Fibroblast of upper back skin (primary cell): ENCODE data around the gene CDCA8.
"Not testable (repeated sequence)": the region's sequence is repeated elsewhere in the genome, so short reads cannot be mapped to it uniquely, and the experiment has no call there.

Experiments
- DNase-seq: peaks from one replicate; pipeline ENCODE4 v3.0.0-alpha.2; 2013

CDCA8 gene

GRCh38 chr1:37676281-37677142 is 15.8 kb upstream of the CDCA8 start:
- DNase-seq = no peak

GRCh38 chr1:37677143-37677439 is 15.2 kb upstream of the CDCA8 start:
- DNase-seq = no peak

GRCh38 chr1:37677808-37678207 is 14.5 kb upstream of the CDCA8 start:
- DNase-seq = no peak

- DNase-seq = no peak
These were observed 11.4 kb upstream of the CDCA8 start for GRCh38 chr1:37680933-37681332.

- DNase-seq = peak; percentile 59
These were observed 9.9 kb upstream of the CDCA8 start for GRCh38 chr1:37682334-37682987.

- DNase-seq = not testable (repeated sequence)
These were observed 8.1 kb upstream of the CDCA8 start for GRCh38 chr1:37684182-37684581.

- DNase-seq = no peak
These were observed 6.6 kb upstream of the CDCA8 start for GRCh38 chr1:37685722-37686121.

- DNase-seq = not testable (repeated sequence)
These were observed 4.6 kb upstream of the CDCA8 start for GRCh38 chr1:37687764-37688163.

GRCh38 chr1:37688926-37689325 is 3.4 kb upstream of the CDCA8 start:
- DNase-seq = no peak

GRCh38 chr1:37691497-37692077 is 729 bp upstream of the CDCA8 start:
- DNase-seq = no peak

GRCh38 chr1:37692834-37693175 is 489 bp downstream of the CDCA8 start:
- DNase-seq = no peak

GRCh38 chr1:37697090-37697489 is 4.8 kb downstream of the CDCA8 start:
- DNase-seq = no peak

- no peak for DNase-seq
These were observed 5.4 kb downstream of the CDCA8 start for GRCh38 chr1:37697737-37698136.

GRCh38 chr1:37699147-37699546 is 6.8 kb downstream of the CDCA8 start:
- no peak for DNase-seq

- DNase-seq = no peak
These were observed 8.7 kb downstream of the CDCA8 start for GRCh38 chr1:37701051-37701450.

- no peak for DNase-seq
These were observed 10.7 kb downstream of the CDCA8 start for GRCh38 chr1:37703061-37703460.

- DNase-seq = peak; percentile 77
These were observed 12.7 kb downstream of the CDCA8 start for GRCh38 chr1:37704966-37705365.

- no peak for DNase-seq
These were observed 13.1 kb downstream of the CDCA8 start for GRCh38 chr1:37705399-37705798.

- DNase-seq = no peak
These were observed 16.2 kb downstream of the CDCA8 start for GRCh38 chr1:37708471-37708870.

GRCh38 chr1:37714226-37714625 is 21.9 kb downstream of the CDCA8 start:
- DNase-seq = no peak

GRCh38 chr1:37714689-37715088 is 22.4 kb downstream of the CDCA8 start:
- no peak for DNase-seq

GRCh38 chr1:37716321-37716720 is 24.0 kb downstream of the CDCA8 start:
- no peak for DNase-seq

GRCh38 chr1:37717631-37718030 is 25.3 kb downstream of the CDCA8 start:
- no peak for DNase-seq

GRCh38 chr1:37718181-37718900 is 26.0 kb downstream of the CDCA8 start:
- DNase-seq = no peak
